Measurements from ENCODE around the gene GLS2.

The GLS2 gene

GRCh38 chr12:56487448-56488040, 417 bp downstream of the GLS2 start:
- Histone ChIP-seq H3K9me3 (replicated peaks; ENCODE audit: low read length) (no peaks in the 10 kb centered on the region), H3K4me3 (ENCODE audit: low read length) (peak overlapping the region; percentile 66), H3K4me2 (ENCODE audit: low read length) (peak overlapping the region; percentile 87), H3K4me1 (ENCODE audit: control insufficient read depth, insufficient read depth, low read length) (peaks cover 14% of the 10 kb centered on the region), H3K36me3 (ENCODE audit: insufficient read depth, low read length) (no peaks in the 10 kb centered on the region), H3K9ac (ENCODE audit: low read depth, low read length) (no peak overlapping the region), H3K27me3 (ENCODE audit: control insufficient read depth, insufficient read depth, low read length) (peaks cover 46% of the 10 kb centered on the region)

- no peaks in the 10 kb centered on the region for H3K36me3 ChIP-seq (ENCODE audit: insufficient read depth, low read length)
- H3K9me3 ChIP-seq (replicated peaks; ENCODE audit: low read length) = no peaks in the 10 kb centered on the region
- peaks cover 44% of the 10 kb centered on the region for H3K27me3 ChIP-seq (ENCODE audit: control insufficient read depth, insufficient read depth, low read length)
- no peak overlapping the region for H3K4me2 ChIP-seq (ENCODE audit: low read length)
- H3K4me1 ChIP-seq (ENCODE audit: control insufficient read depth, insufficient read depth, low read length) = peaks cover 14% of the 10 kb centered on the region
- H3K4me3 ChIP-seq (ENCODE audit: low read length) = no peak overlapping the region
- H3K9ac ChIP-seq (ENCODE audit: low read depth, low read length) = no peak overlapping the region
These were observed 1.3 kb downstream of the GLS2 start for GRCh38 chr12:56486694-56487093.

- Histone ChIP-seq H3K27me3 (ENCODE audit: control insufficient read depth, insufficient read depth, low read length) (peaks cover 25% of the 10 kb centered on the region), H3K9ac (ENCODE audit: low read depth, low read length) (no peak overlapping the region), H3K4me2 (ENCODE audit: low read length) (no peak overlapping the region), H3K4me3 (ENCODE audit: low read length) (no peak overlapping the region), H3K36me3 (ENCODE audit: insufficient read depth, low read length) (no peaks in the 10 kb centered on the region), H3K4me1 (ENCODE audit: control insufficient read depth, insufficient read depth, low read length) (peaks cover 14% of the 10 kb centered on the region), H3K9me3 (replicated peaks; ENCODE audit: low read length) (no peaks in the 10 kb centered on the region)
These were observed 3.4 kb downstream of the GLS2 start for GRCh38 chr12:56484566-56484965.

GRCh38 chr12:56479625-56480024, 8.3 kb downstream of the GLS2 start:
- Histone ChIP-seq H3K4me1 (ENCODE audit: control insufficient read depth, insufficient read depth, low read length) (no peaks in the 10 kb centered on the region), H3K36me3 (ENCODE audit: insufficient read depth, low read length) (no peaks in the 10 kb centered on the region), H3K4me3 (ENCODE audit: low read length) (no peak overlapping the region), H3K4me2 (ENCODE audit: low read length) (no peak overlapping the region), H3K27me3 (ENCODE audit: control insufficient read depth, insufficient read depth, low read length) (no peaks in the 10 kb centered on the region), H3K9me3 (replicated peaks; ENCODE audit: low read length) (no peaks in the 10 kb centered on the region), H3K9ac (ENCODE audit: low read depth, low read length) (no peak overlapping the region)

GRCh38 chr12:56477521-56478225, 10.3 kb downstream of the GLS2 start:
- H3K36me3 ChIP-seq (ENCODE audit: insufficient read depth, low read length) = peaks cover 8% of the 10 kb centered on the region
- no peaks in the 10 kb centered on the region for H3K9me3 ChIP-seq (replicated peaks; ENCODE audit: low read length)
- no peak overlapping the region for H3K4me2 ChIP-seq (ENCODE audit: low read length)
- H3K4me1 ChIP-seq (ENCODE audit: control insufficient read depth, insufficient read depth, low read length) = no peaks in the 10 kb centered on the region
- no peak overlapping the region for H3K4me3 ChIP-seq (ENCODE audit: low read length)
- H3K27me3 ChIP-seq (ENCODE audit: control insufficient read depth, insufficient read depth, low read length) = no peaks in the 10 kb centered on the region
- H3K9ac ChIP-seq (ENCODE audit: low read depth, low read length) = no peak overlapping the region

GRCh38 chr12:56476972-56477432, 11.0 kb downstream of the GLS2 start:
- H3K4me3 ChIP-seq (ENCODE audit: low read length) = no peak overlapping the region
- no peak overlapping the region for H3K4me2 ChIP-seq (ENCODE audit: low read length)
- H3K9ac ChIP-seq (ENCODE audit: low read depth, low read length) = no peak overlapping the region
- H3K36me3 ChIP-seq (ENCODE audit: insufficient read depth, low read length) = peaks cover 8% of the 10 kb centered on the region
- no peaks in the 10 kb centered on the region for H3K27me3 ChIP-seq (ENCODE audit: control insufficient read depth, insufficient read depth, low read length)
- no peaks in the 10 kb centered on the region for H3K9me3 ChIP-seq (replicated peaks; ENCODE audit: low read length)
- H3K4me1 ChIP-seq (ENCODE audit: control insufficient read depth, insufficient read depth, low read length) = no peaks in the 10 kb centered on the region

- H3K4me3 ChIP-seq (ENCODE audit: low read length) = no peak overlapping the region
- H3K4me2 ChIP-seq (ENCODE audit: low read length) = no peak overlapping the region
- H3K36me3 ChIP-seq (ENCODE audit: insufficient read depth, low read length) = peaks cover 8% of the 10 kb centered on the region
- H3K9ac ChIP-seq (ENCODE audit: low read depth, low read length) = no peak overlapping the region
- no peaks in the 10 kb centered on the region for H3K9me3 ChIP-seq (replicated peaks; ENCODE audit: low read length)
- H3K4me1 ChIP-seq (ENCODE audit: control insufficient read depth, insufficient read depth, low read length) = no peaks in the 10 kb centered on the region
- no peaks in the 10 kb centered on the region for H3K27me3 ChIP-seq (ENCODE audit: control insufficient read depth, insufficient read depth, low read length)
These were observed 11.8 kb downstream of the GLS2 start for GRCh38 chr12:56476143-56476542.

GRCh38 chr12:56474389-56474788, 13.6 kb downstream of the GLS2 start:
- Histone ChIP-seq H3K4me3 (ENCODE audit: low read length) (no peak overlapping the region), H3K4me2 (ENCODE audit: low read length) (no peak overlapping the region), H3K9ac (ENCODE audit: low read depth, low read length) (no peak overlapping the region), H3K4me1 (ENCODE audit: control insufficient read depth, insufficient read depth, low read length) (peaks cover 4% of the 10 kb centered on the region), H3K36me3 (ENCODE audit: insufficient read depth, low read length) (peaks cover 8% of the 10 kb centered on the region), H3K9me3 (replicated peaks; ENCODE audit: low read length) (no peaks in the 10 kb centered on the region), H3K27me3 (ENCODE audit: control insufficient read depth, insufficient read depth, low read length) (no peaks in the 10 kb centered on the region)

- peaks cover 8% of the 10 kb centered on the region for H3K4me1 ChIP-seq (ENCODE audit: control insufficient read depth, insufficient read depth, low read length)
- H3K4me2 ChIP-seq (ENCODE audit: low read length) = peak overlapping the region; percentile 83
- H3K9ac ChIP-seq (ENCODE audit: low read depth, low read length) = peak overlapping the region; percentile 99
- H3K9me3 ChIP-seq (replicated peaks; ENCODE audit: low read length) = no peaks in the 10 kb centered on the region
- no peaks in the 10 kb centered on the region for H3K27me3 ChIP-seq (ENCODE audit: control insufficient read depth, insufficient read depth, low read length)
- peak overlapping the region; percentile 76 for H3K4me3 ChIP-seq (ENCODE audit: low read length)
- peaks cover 8% of the 10 kb centered on the region for H3K36me3 ChIP-seq (ENCODE audit: insufficient read depth, low read length)
These were observed 18.7 kb downstream of the GLS2 start for GRCh38 chr12:56469007-56469930.

GRCh38 chr12:56468216-56469006, 19.6 kb downstream of the GLS2 start, which contains the start of gene SPRYD4:
TSS of gene SPRYD4 (plus strand) at chr12:56468578. CDS start at chr12:56468592, 14 bp downstream.
- H3K4me3 ChIP-seq (ENCODE audit: low read length) = peak within 1 kb of the TSS; percentile 76
- no peaks in the 10 kb centered on the region for H3K9me3 ChIP-seq (replicated peaks; ENCODE audit: low read length)
- peak within 1 kb of the TSS; percentile 99 for H3K9ac ChIP-seq (ENCODE audit: low read depth, low read length)
- peaks cover 11% of the 10 kb centered on the region for H3K4me1 ChIP-seq (ENCODE audit: control insufficient read depth, insufficient read depth, low read length)
- peak within 1 kb of the TSS; percentile 83 for H3K4me2 ChIP-seq (ENCODE audit: low read length)
- no peaks in the 10 kb centered on the region for H3K27me3 ChIP-seq (ENCODE audit: control insufficient read depth, insufficient read depth, low read length)
- H3K36me3 ChIP-seq (ENCODE audit: insufficient read depth, low read length) = peaks cover 5% of the 10 kb centered on the region

- Histone ChIP-seq H3K9me3 (replicated peaks; ENCODE audit: low read length) (no peaks in the 10 kb centered on the region), H3K36me3 (ENCODE audit: insufficient read depth, low read length) (no peaks in the 10 kb centered on the region), H3K4me1 (ENCODE audit: control insufficient read depth, insufficient read depth, low read length) (peaks cover 10% of the 10 kb centered on the region), H3K27me3 (ENCODE audit: control insufficient read depth, insufficient read depth, low read length) (no peaks in the 10 kb centered on the region), H3K4me3 (ENCODE audit: low read length) (no peak overlapping the region), H3K9ac (ENCODE audit: low read depth, low read length) (no peak overlapping the region), H3K4me2 (ENCODE audit: low read length) (no peak overlapping the region)
These were observed 25.4 kb downstream of the GLS2 start for GRCh38 chr12:56462565-56462964.
